PC-3 (cell line): ENCODE measurements around the gene SLC9A9. TPM values are rescaled to one million over a fixed set of nuclear protein-coding genes. Genes with fewer than 3 reads are reported as not detected.

Source experiments
- ATAC-seq: fragments of 200-7000 bp; cut with Tn5 transposase; 2 replicates; pipeline ENCODE4 v1.9.1; 2020; ENCODE audit warnings: mild to moderate bottlenecking, moderate library complexity
- BruUV-seq: library from RNA; stranded (reverse); fragments of 400-500 nt; replicated peaks from 2 replicates; lab custom pipeline; 2021; lab: Mats Ljungman, UMichigan
- CTCF ChIA-PET: fragments of 300-600 bp; sonication (Branson Sonifier 250); formaldehyde crosslinking; loops from one replicate; lab custom pipeline; 2022; ENCODE audit warnings: antibody characterized with exemption; lab: Charles Lee
- POLR2A ChIA-PET: fragments of 300-600 bp; sonication (Branson Sonifier 250); formaldehyde crosslinking; loops from one replicate; lab custom pipeline; 2022; ENCODE audit warnings: antibody characterized with exemption; ENCODE audit not compliant: unreplicated experiment; lab: Charles Lee
- DNase-seq: peaks from one replicate; pipeline ENCODE4 v3.0.0-alpha.2; 2015
- H2AFZ ChIP-seq: fragments of 300-600 bp; sonication (generic); 2 replicates; pipeline ENCODE4 v1.6.0; 2016; ENCODE audit warnings: antibody characterized with exemption, low read length
- H3F3A ChIP-seq: fragments of 300-600 bp; sonication (generic); one replicate; pipeline ENCODE4 v1.6.0; 2017; ENCODE audit warnings: antibody characterized with exemption, low read length, control low read depth, mild to moderate bottlenecking; ENCODE audit not compliant: unreplicated experiment
- H3K27ac ChIP-seq: fragments of 300-600 bp; sonication (generic); 2 replicates; pipeline ENCODE4 v1.5.1; 2016; ENCODE audit warnings: mild to moderate bottlenecking, low read length
- H3K27me3 ChIP-seq: fragments of 300-600 bp; sonication (generic); 2 replicates; pipeline ENCODE4 v1.6.1; 2016; ENCODE audit warnings: low read length, mixed read lengths
- H3K36me3 ChIP-seq: fragments of 300-600 bp; sonication (generic); 2 replicates; pipeline ENCODE4 v1.6.1; 2016; ENCODE audit warnings: low read depth, mixed run types, low read length, mixed read lengths
- H3K4me1 ChIP-seq: fragments of 300-600 bp; sonication (generic); 2 replicates; pipeline ENCODE4 v1.5.1; 2016; ENCODE audit warnings: low read length; ENCODE audit not compliant: insufficient read depth
- H3K4me2 ChIP-seq: fragments of 300-600 bp; sonication (generic); 2 replicates; pipeline ENCODE4 v1.6.0; 2016; ENCODE audit warnings: low read length
- H3K4me3 ChIP-seq: fragments of 300-600 bp; sonication (generic); 2 replicates; pipeline ENCODE4 v1.5.1; 2016; ENCODE audit warnings: mild to moderate bottlenecking, low read length, mixed read lengths
- H3K79me2 ChIP-seq: fragments of 300-600 bp; sonication (generic); 2 replicates; pipeline ENCODE4 v1.6.1; 2017; ENCODE audit warnings: low read length, mixed read lengths
- H3K9ac ChIP-seq: fragments of 300-600 bp; sonication (generic); 2 replicates; pipeline ENCODE4 v1.6.0; 2016; ENCODE audit warnings: mild to moderate bottlenecking, low read length
- H3K9me2 ChIP-seq: fragments of 300-600 bp; sonication (generic); replicated peaks from 2 replicates; pipeline ENCODE4 v1.6.1; 2016; ENCODE audit warnings: mixed run types, low read length, mixed read lengths
- H3K9me3 ChIP-seq: fragments of 300-600 bp; sonication (generic); 2 replicates; pipeline ENCODE4 v1.6.1; 2016; ENCODE audit warnings: low read length, mixed read lengths
- H4K20me1 ChIP-seq: fragments of 300-600 bp; sonication (generic); 2 replicates; pipeline ENCODE4 v1.6.1; 2016; ENCODE audit warnings: low read length, mixed read lengths
- CTCF ChIP-seq: fragments of 300-600 bp; sonication (generic); conservative IDR thresholded peaks from 2 replicates; pipeline ENCODE4 v1.5.1; 2017; ENCODE audit warnings: antibody characterized with exemption, low read depth, mild to moderate bottlenecking, low read length
- EZH2 ChIP-seq: fragments of 300-600 bp; sonication (generic); IDR thresholded peaks from one replicate; pipeline ENCODE4 v1.6.1; 2017; ENCODE audit warnings: antibody characterized with exemption, mild to moderate bottlenecking, low read length; ENCODE audit not compliant: unreplicated experiment
- EZH2phosphoT487 ChIP-seq: fragments of 300-600 bp; sonication (generic); IDR thresholded peaks from 2 replicates; pipeline ENCODE4 v1.6.1; 2018; ENCODE audit warnings: mild to moderate bottlenecking, antibody characterized with exemption, low read length, borderline replicate concordance
- intact Hi-C: fragments of 100-400 bp; cut with micrococcal nuclease; formaldehyde crosslinking; loops from 2 replicates; pipeline ENCODE4 v1.9.0; 2023
- total RNA-seq: library from RNA; depleted of rRNA; stranded (reverse); fragments of >200 nt; gene quantifications from 2 replicates; pipeline ENCODE4 v1.2.3, GENCODE V29; 2014

Gene SLC9A9
- total RNA-seq, 1 experiment from 2014 or later: 0.07 TPM

- POLR2A ChIA-PET: no interaction called here
- H3K4me3 ChIP-seq: no peak overlapping the region
- no peak overlapping the region for H3K9ac ChIP-seq
- no peaks in the 10 kb centered on the region for H3F3A ChIP-seq
- H3K4me2 ChIP-seq: no peak overlapping the region
- BruUV-seq: no TSS peak
- no peaks in the 10 kb centered on the region for H3K36me3 ChIP-seq
- no peaks in the 10 kb centered on the region for H3K4me1 ChIP-seq
- H3K27me3 ChIP-seq: no peaks in the 10 kb centered on the region
- CTCF ChIA-PET: interaction anchor here (0.5 to 0.7 kb wide), 2 partner anchors 146 to 732 kb away, joined by 3 read pairs; no protein-coding TSS in a partner anchor
- intact Hi-C loops: no loop called here
- no peak overlapping the region for H3K27ac ChIP-seq
- H3K9me3 ChIP-seq: no peaks in the 10 kb centered on the region
- no peak overlapping the region for H2AFZ ChIP-seq
- no peaks in the 10 kb centered on the region for H3K9me2 ChIP-seq
- no peaks in the 10 kb centered on the region for H3K79me2 ChIP-seq
- DNase-seq: no peak
- ATAC-seq: no peak
- TF ChIP-seq EZH2 (no peak), CTCF (no peak), EZH2phosphoT487 (no peak)
- H4K20me1 ChIP-seq: no peaks in the 10 kb centered on the region
Measured at GRCh38 chr3:143824735-143825385, 23.4 kb downstream of the SLC9A9 start.

- H3K27me3 ChIP-seq: no peaks in the 10 kb centered on the region
- ChIA-PET CTCF (no interaction called here), POLR2A (no interaction called here)
- ATAC-seq (no peak), DNase-seq (no peak)
- no peak overlapping the region for H3K4me2 ChIP-seq
- TF ChIP-seq EZH2phosphoT487 (no peak), EZH2 (no peak), CTCF (no peak)
- H3K4me3 ChIP-seq: no peak overlapping the region
- H3K27ac ChIP-seq: no peak overlapping the region
- H3K4me1 ChIP-seq: no peaks in the 10 kb centered on the region
- no peaks in the 10 kb centered on the region for H3K9me2 ChIP-seq
- intact Hi-C loops: no loop called here
- H3K79me2 ChIP-seq: no peaks in the 10 kb centered on the region
- H3K9ac ChIP-seq: no peak overlapping the region
- no TSS peak for BruUV-seq
- H2AFZ ChIP-seq: no peak overlapping the region
- no peaks in the 10 kb centered on the region for H4K20me1 ChIP-seq
- H3F3A ChIP-seq: no peaks in the 10 kb centered on the region
- no peaks in the 10 kb centered on the region for H3K36me3 ChIP-seq
- H3K9me3 ChIP-seq: no peaks in the 10 kb centered on the region
Measured at GRCh38 chr3:143822798-143823197, 25.5 kb downstream of the SLC9A9 start.

DNA sequence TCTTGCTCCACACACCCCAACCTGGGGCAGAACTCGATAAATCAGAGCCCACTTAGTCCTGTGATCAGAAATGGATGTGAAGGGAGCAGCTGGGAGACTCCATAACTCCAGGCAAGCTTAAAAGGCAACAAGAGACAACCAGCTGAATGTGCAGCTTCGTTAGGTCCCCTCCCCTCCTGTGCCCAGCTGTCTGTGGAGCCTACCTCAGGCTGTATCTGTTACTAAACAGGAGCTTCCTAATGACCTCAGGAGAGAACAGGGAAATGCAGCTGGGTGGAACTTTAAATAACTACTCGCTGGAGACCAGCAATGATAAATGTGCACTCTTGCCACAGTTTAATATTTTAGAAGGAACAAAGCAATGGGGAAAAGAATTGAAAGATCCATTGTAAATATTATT, 25.9 kb downstream of the SLC9A9 start:
- no peaks in the 10 kb centered on the region for H4K20me1 ChIP-seq
- no peaks in the 10 kb centered on the region for H3K36me3 ChIP-seq
- H3F3A ChIP-seq: no peaks in the 10 kb centered on the region
- DNase-seq: no peak
- H3K27ac ChIP-seq: no peak overlapping the region
- H2AFZ ChIP-seq: no peak overlapping the region
- TF ChIP-seq EZH2 (no peak), EZH2phosphoT487 (no peak), CTCF (no peak)
- no peaks in the 10 kb centered on the region for H3K79me2 ChIP-seq
- POLR2A ChIA-PET: no interaction called here
- H3K9me2 ChIP-seq: no peaks in the 10 kb centered on the region
- BruUV-seq: no TSS peak
- CTCF ChIA-PET: no interaction called here
- no peak for ATAC-seq
- no peak overlapping the region for H3K9ac ChIP-seq
- H3K4me2 ChIP-seq: no peak overlapping the region
- intact Hi-C loops: no loop called here
- no peak overlapping the region for H3K4me3 ChIP-seq
- no peaks in the 10 kb centered on the region for H3K27me3 ChIP-seq
- no peaks in the 10 kb centered on the region for H3K4me1 ChIP-seq
- no peaks in the 10 kb centered on the region for H3K9me3 ChIP-seq
